DOHH2 (cell line): ENCODE data around the gene PLAAT1.

Experiments used
- H3F3A ChIP-seq: fragments of 200-600 bp; sonication (generic), shearing (Covaris generic); 2 replicates; pipeline ENCODE4 v1.6.0; 2016; ENCODE audit warnings: antibody characterized with exemption, mild to moderate bottlenecking; ENCODE audit not compliant: control insufficient read depth, insufficient read depth
- H3K27ac ChIP-seq: fragments of 200-600 bp; sonication (generic); 2 replicates; pipeline ENCODE4 v1.5.1; 2014; ENCODE audit warnings: low read depth, mild to moderate bottlenecking, low read length, moderate library complexity
- H3K27me3 ChIP-seq: fragments of 200-600 bp; sonication (generic); 2 replicates; pipeline ENCODE4 v1.6.1; 2014; ENCODE audit warnings: mild to moderate bottlenecking, low read length, mixed read lengths; ENCODE audit not compliant: control insufficient read depth
- H3K36me3 ChIP-seq: fragments of 200-600 bp; sonication (generic); 2 replicates; pipeline ENCODE4 v1.6.1; 2014; ENCODE audit warnings: mild to moderate bottlenecking, low read length, moderate library complexity, mixed read lengths; ENCODE audit not compliant: control insufficient read depth
- H3K4me1 ChIP-seq: fragments of 200-600 bp; sonication (generic); 2 replicates; pipeline ENCODE4 v1.6.1; 2014; ENCODE audit warnings: mild to moderate bottlenecking, low read length, mixed read lengths; ENCODE audit not compliant: control insufficient read depth
- H3K4me2 ChIP-seq: fragments of 200-600 bp; sonication (generic); 2 replicates; pipeline ENCODE4 v1.6.0; 2014; ENCODE audit warnings: mild to moderate bottlenecking, low read length, moderate library complexity
- H3K4me3 ChIP-seq: fragments of 200-600 bp; sonication (generic); 2 replicates; pipeline ENCODE4 v1.5.1; 2014; ENCODE audit warnings: mild to moderate bottlenecking, low read length, mixed read lengths
- H3K79me2 ChIP-seq: fragments of 200-600 bp; sonication (generic); 2 replicates; pipeline ENCODE4 v1.6.1; 2014; ENCODE audit warnings: mild to moderate bottlenecking, low read length, mixed read lengths; ENCODE audit not compliant: control insufficient read depth
- H3K9me2 ChIP-seq: fragments of 200-600 bp; sonication (generic); replicated peaks from 2 replicates; pipeline ENCODE4 v1.6.1; 2014; ENCODE audit warnings: mild to moderate bottlenecking, low read length, mixed read lengths; ENCODE audit not compliant: control insufficient read depth
- H3K9me3 ChIP-seq: fragments of 200-600 bp; sonication (generic); 2 replicates; pipeline ENCODE4 v1.6.1; 2014; ENCODE audit warnings: antibody characterized with exemption, low read length, mixed read lengths; ENCODE audit not compliant: control insufficient read depth, insufficient read depth
- H4K20me1 ChIP-seq: fragments of 200-600 bp; sonication (generic); 2 replicates; pipeline ENCODE4 v1.6.0; 2014; ENCODE audit warnings: low read depth, mild to moderate bottlenecking, antibody characterized with exemption, low read length, moderate library complexity; ENCODE audit not compliant: control insufficient read depth, insufficient read depth
- CTCF ChIP-seq: fragments of 200-600 bp; sonication (generic); IDR thresholded peaks from one replicate; pipeline ENCODE4 v1.5.1; 2014; ENCODE audit warnings: antibody characterized with exemption, mild to moderate bottlenecking, low read depth, low read length; ENCODE audit not compliant: poor library complexity, severe bottlenecking
- EZH2phosphoT487 ChIP-seq: fragments of 200-600 bp; sonication (generic); IDR thresholded peaks from 2 replicates; pipeline ENCODE4 v1.6.1; 2017; ENCODE audit warnings: borderline replicate concordance, mild to moderate bottlenecking, antibody characterized with exemption, low read length, moderate library complexity, mixed read lengths

Gene PLAAT1

GRCh38 chr3:193240436-193240849 is 579 bp upstream of the PLAAT1 start:
- Histone ChIP-seq H3F3A (no peaks in the 10 kb centered on the region), H3K9me3 (no peaks in the 10 kb centered on the region), H3K36me3 (no peaks in the 10 kb centered on the region), H3K9me2 (no peaks in the 10 kb centered on the region), H4K20me1 (no peaks in the 10 kb centered on the region), H3K4me1 (no peaks in the 10 kb centered on the region), H3K27ac (no peak overlapping the region), H3K79me2 (no peaks in the 10 kb centered on the region), H3K27me3 (no peaks in the 10 kb centered on the region), H3K4me3 (no peak overlapping the region), H3K4me2 (no peak overlapping the region)
- TF ChIP-seq EZH2phosphoT487 (no peak), CTCF (no peak)

- Histone ChIP-seq H3K79me2 (no peaks in the 10 kb centered on the region), H3K4me2 (no peak overlapping the region), H3K4me3 (no peak overlapping the region), H3F3A (no peaks in the 10 kb centered on the region), H3K27me3 (no peaks in the 10 kb centered on the region), H3K9me2 (no peaks in the 10 kb centered on the region), H4K20me1 (no peaks in the 10 kb centered on the region), H3K36me3 (no peaks in the 10 kb centered on the region), H3K4me1 (no peaks in the 10 kb centered on the region), H3K9me3 (no peaks in the 10 kb centered on the region), H3K27ac (no peak overlapping the region)
- TF ChIP-seq CTCF (no peak), EZH2phosphoT487 (no peak)
These were observed 694 bp downstream of the PLAAT1 start for GRCh38 chr3:193241716-193242115.

- Histone ChIP-seq H3K9me3 (no peaks in the 10 kb centered on the region), H3K36me3 (no peaks in the 10 kb centered on the region), H3K79me2 (no peaks in the 10 kb centered on the region), H3K4me3 (no peak overlapping the region), H3K4me1 (no peaks in the 10 kb centered on the region), H4K20me1 (no peaks in the 10 kb centered on the region), H3K27ac (no peak overlapping the region), H3K27me3 (no peaks in the 10 kb centered on the region), H3K9me2 (no peaks in the 10 kb centered on the region), H3F3A (no peaks in the 10 kb centered on the region), H3K4me2 (no peak overlapping the region)
- no peak for TF ChIP-seq CTCF
- no peak for TF ChIP-seq EZH2phosphoT487
These were observed 2.5 kb downstream of the PLAAT1 start for GRCh38 chr3:193243571-193243970.

- TF ChIP-seq EZH2phosphoT487 = no peak
- no peak for TF ChIP-seq CTCF
- H3K36me3 ChIP-seq = no peaks in the 10 kb centered on the region
- no peaks in the 10 kb centered on the region for H3K4me1 ChIP-seq
- no peak overlapping the region for H3K4me2 ChIP-seq
- H4K20me1 ChIP-seq = no peaks in the 10 kb centered on the region
- no peaks in the 10 kb centered on the region for H3F3A ChIP-seq
- no peaks in the 10 kb centered on the region for H3K79me2 ChIP-seq
- no peaks in the 10 kb centered on the region for H3K9me3 ChIP-seq
- H3K4me3 ChIP-seq = no peak overlapping the region
- H3K27ac ChIP-seq = no peak overlapping the region
- H3K27me3 ChIP-seq = no peaks in the 10 kb centered on the region
- H3K9me2 ChIP-seq = no peaks in the 10 kb centered on the region
These were observed 7.9 kb downstream of the PLAAT1 start for GRCh38 chr3:193248848-193249468.
